Measurements from ENCODE around the gene AKR1B15.
"Not testable (repeated sequence)": the region's sequence is repeated elsewhere in the genome, so short reads cannot be mapped to it uniquely, and the experiment has no call there.

AKR1B15 gene

GRCh38 chr7:134535272-134535918 lies 13.5 kb upstream of the AKR1B15 start:
- no CpG with 5 or more reads among the region's 3 CpGs for WGBS, 2 donors (ENCODE audit: extremely low coverage in 2 of 2, insufficient read length in 2 of 2, insufficient replicate concordance in 1 of 2)
- H2AFZ ChIP-seq (ENCODE audit: low read length), result no peak overlapping the region
- H3K23ac ChIP-seq (ENCODE audit: low read depth, low read length, poor library complexity), result no peak overlapping the region
- no peak overlapping the region for H4K8ac ChIP-seq (ENCODE audit: low read depth, low read length)
- no peak overlapping the region for H2BK5ac ChIP-seq (ENCODE audit: low read length)
- peaks cover 0 to 14% (median 0%) of the 10 kb centered on the region in 3 experiments for H3K27me3 ChIP-seq (ENCODE audit: control insufficient read depth in 3 of 3, insufficient read depth in 3 of 3, low read depth in 1 of 3, low read length in 3 of 3)
- no peak overlapping the region for H3K9ac ChIP-seq (ENCODE audit: low read depth, low read length, poor library complexity)
- H2BK15ac ChIP-seq (ENCODE audit: low read length), result no peak overlapping the region
- no peak overlapping the region for H3K14ac ChIP-seq (ENCODE audit: low read length)
- H2BK12ac ChIP-seq (ENCODE audit: low read length), result no peak overlapping the region
- no peak overlapping the region for H4K91ac ChIP-seq (ENCODE audit: low read depth, low read length, poor library complexity)
- H3K4me1 ChIP-seq (ENCODE audit: control insufficient read depth in 2 of 2, insufficient read depth in 1 of 2, low read depth in 1 of 2, low read length in 2 of 2), result no peaks in the 10 kb centered on the region
- H2BK120ac ChIP-seq (ENCODE audit: low read depth, low read length), result no peak overlapping the region
- no peak overlapping the region for H3K18ac ChIP-seq (ENCODE audit: low read length)
- H3K9me3 ChIP-seq (replicated peaks in 1 of 2; ENCODE audit: control insufficient read depth in 2 of 2, insufficient read depth in 1 of 2, low read depth in 1 of 2, low read length in 2 of 2), result no peaks in the 10 kb centered on the region
- H3K4me2 ChIP-seq (ENCODE audit: insufficient read depth, low read length, poor library complexity, severe bottlenecking), result no peak overlapping the region
- H3K27ac ChIP-seq (replicated peaks; ENCODE audit: low read length), result no peak overlapping the region
- DNase-seq (ENCODE audit: low spot score), result no peak
- no peaks in the 10 kb centered on the region for H3K79me1 ChIP-seq (ENCODE audit: low read depth, low read length)
- H3K4me3 ChIP-seq (ENCODE audit: low read length in 2 of 2), result no peak overlapping the region
- H2AK5ac ChIP-seq (ENCODE audit: low read depth, low read length), result no peak overlapping the region
- no peak overlapping the region for H3K4ac ChIP-seq (ENCODE audit: low read length)
- H3K36me3 ChIP-seq (replicated peaks in 1 of 2; ENCODE audit: control insufficient read depth in 2 of 2, insufficient read depth in 2 of 2, low read length in 2 of 2), result no peaks in the 10 kb centered on the region

GRCh38 chr7:134535919-134536299 lies 13.0 kb upstream of the AKR1B15 start:
- no CpG with 5 or more reads among the region's 3 CpGs for WGBS, 2 donors (ENCODE audit: extremely low coverage in 2 of 2, insufficient read length in 2 of 2, insufficient replicate concordance in 1 of 2)
- Histone ChIP-seq H2BK5ac (ENCODE audit: low read length) (no peak overlapping the region), H2AFZ (ENCODE audit: low read length) (no peak overlapping the region), H4K8ac (ENCODE audit: low read depth, low read length) (no peak overlapping the region), H4K91ac (ENCODE audit: low read depth, low read length, poor library complexity) (no peak overlapping the region), H3K4me3 (ENCODE audit: low read length in 2 of 2) (no peak overlapping the region), H2BK12ac (ENCODE audit: low read length) (no peak overlapping the region), H3K18ac (ENCODE audit: low read length) (no peak overlapping the region), H3K79me1 (ENCODE audit: low read depth, low read length) (no peaks in the 10 kb centered on the region), H3K9me3 (replicated peaks in 1 of 2; ENCODE audit: control insufficient read depth in 2 of 2, insufficient read depth in 1 of 2, low read depth in 1 of 2, low read length in 2 of 2) (no peaks in the 10 kb centered on the region), H2BK15ac (ENCODE audit: low read length) (no peak overlapping the region), H3K14ac (ENCODE audit: low read length) (no peak overlapping the region), H3K27me3 (ENCODE audit: control insufficient read depth in 3 of 3, insufficient read depth in 3 of 3, low read depth in 1 of 3, low read length in 3 of 3) (peaks cover 0 to 11% (median 0%) of the 10 kb centered on the region in 3 experiments), H3K4me1 (ENCODE audit: control insufficient read depth in 2 of 2, insufficient read depth in 1 of 2, low read depth in 1 of 2, low read length in 2 of 2) (no peaks in the 10 kb centered on the region), H3K36me3 (replicated peaks in 1 of 2; ENCODE audit: control insufficient read depth in 2 of 2, insufficient read depth in 2 of 2, low read length in 2 of 2) (no peaks in the 10 kb centered on the region), H3K9ac (ENCODE audit: low read depth, low read length, poor library complexity) (no peak overlapping the region), H3K4me2 (ENCODE audit: insufficient read depth, low read length, poor library complexity, severe bottlenecking) (no peak overlapping the region), H3K4ac (ENCODE audit: low read length) (no peak overlapping the region), H2BK120ac (ENCODE audit: low read depth, low read length) (no peak overlapping the region), H3K27ac (replicated peaks; ENCODE audit: low read length) (no peak overlapping the region), H2AK5ac (ENCODE audit: low read depth, low read length) (no peak overlapping the region), H3K23ac (ENCODE audit: low read depth, low read length, poor library complexity) (no peak overlapping the region)
- no peak for DNase-seq (ENCODE audit: low spot score)

GRCh38 chr7:134536558-134536957 lies 12.4 kb upstream of the AKR1B15 start:
- H3K79me1 ChIP-seq (ENCODE audit: low read depth, low read length); H3K4ac ChIP-seq (ENCODE audit: low read length); H3K23ac ChIP-seq (ENCODE audit: low read depth, low read length, poor library complexity); H3K4me2 ChIP-seq (ENCODE audit: insufficient read depth, low read length, poor library complexity, severe bottlenecking); H3K27ac ChIP-seq (replicated peaks; ENCODE audit: low read length); H3K36me3 ChIP-seq (replicated peaks in 1 of 2; ENCODE audit: control insufficient read depth in 2 of 2, insufficient read depth in 2 of 2, low read length in 2 of 2); H3K9me3 ChIP-seq (replicated peaks in 1 of 2; ENCODE audit: control insufficient read depth in 2 of 2, insufficient read depth in 1 of 2, low read depth in 1 of 2, low read length in 2 of 2); H3K18ac ChIP-seq (ENCODE audit: low read length); H2BK12ac ChIP-seq (ENCODE audit: low read length); DNase-seq (ENCODE audit: low spot score); H3K14ac ChIP-seq (ENCODE audit: low read length); H2AK5ac ChIP-seq (ENCODE audit: low read depth, low read length); H4K8ac ChIP-seq (ENCODE audit: low read depth, low read length); H3K4me3 ChIP-seq (ENCODE audit: low read length in 2 of 2); H2BK120ac ChIP-seq (ENCODE audit: low read depth, low read length); H3K4me1 ChIP-seq (ENCODE audit: control insufficient read depth in 2 of 2, insufficient read depth in 1 of 2, low read depth in 1 of 2, low read length in 2 of 2); H2BK15ac ChIP-seq (ENCODE audit: low read length); H4K91ac ChIP-seq (ENCODE audit: low read depth, low read length, poor library complexity); H2BK5ac ChIP-seq (ENCODE audit: low read length); H2AFZ ChIP-seq (ENCODE audit: low read length); H3K9ac ChIP-seq (ENCODE audit: low read depth, low read length, poor library complexity): not testable (repeated sequence)
- WGBS, 2 donors (ENCODE audit: extremely low coverage in 2 of 2, insufficient read length in 2 of 2, insufficient replicate concordance in 1 of 2), result no CpG with 5 or more reads among the region's 3 CpGs
- H3K27me3 ChIP-seq (ENCODE audit: control insufficient read depth in 3 of 3, insufficient read depth in 3 of 3, low read depth in 1 of 3, low read length in 3 of 3), result peaks cover 0 to 17% (median 0%) of the 10 kb centered on the region in 3 experiments

- H2BK15ac ChIP-seq (ENCODE audit: low read length); H3K79me1 ChIP-seq (ENCODE audit: low read depth, low read length); H2BK12ac ChIP-seq (ENCODE audit: low read length); H3K4me2 ChIP-seq (ENCODE audit: insufficient read depth, low read length, poor library complexity, severe bottlenecking); H2BK5ac ChIP-seq (ENCODE audit: low read length); H3K9ac ChIP-seq (ENCODE audit: low read depth, low read length, poor library complexity); H2AFZ ChIP-seq (ENCODE audit: low read length); H4K91ac ChIP-seq (ENCODE audit: low read depth, low read length, poor library complexity); H3K18ac ChIP-seq (ENCODE audit: low read length); H3K36me3 ChIP-seq (replicated peaks in 1 of 2; ENCODE audit: control insufficient read depth in 2 of 2, insufficient read depth in 2 of 2, low read length in 2 of 2); H2BK120ac ChIP-seq (ENCODE audit: low read depth, low read length); H2AK5ac ChIP-seq (ENCODE audit: low read depth, low read length); DNase-seq (ENCODE audit: low spot score); H3K14ac ChIP-seq (ENCODE audit: low read length); H4K8ac ChIP-seq (ENCODE audit: low read depth, low read length); H3K9me3 ChIP-seq (replicated peaks in 1 of 2; ENCODE audit: control insufficient read depth in 2 of 2, insufficient read depth in 1 of 2, low read depth in 1 of 2, low read length in 2 of 2); H3K4me3 ChIP-seq (ENCODE audit: low read length in 2 of 2); H3K4ac ChIP-seq (ENCODE audit: low read length); H3K27ac ChIP-seq (replicated peaks; ENCODE audit: low read length); H3K4me1 ChIP-seq (ENCODE audit: control insufficient read depth in 2 of 2, insufficient read depth in 1 of 2, low read depth in 1 of 2, low read length in 2 of 2); H3K23ac ChIP-seq (ENCODE audit: low read depth, low read length, poor library complexity): not testable (repeated sequence)
- H3K27me3 ChIP-seq (ENCODE audit: control insufficient read depth in 3 of 3, insufficient read depth in 3 of 3, low read depth in 1 of 3, low read length in 3 of 3), result peaks cover 0 to 19% (median 0%) of the 10 kb centered on the region in 3 experiments
- no CpG with 5 or more reads among the region's 5 CpGs for WGBS, 2 donors (ENCODE audit: extremely low coverage in 2 of 2, insufficient read length in 2 of 2, insufficient replicate concordance in 1 of 2)
These were observed 11.6 kb upstream of the AKR1B15 start for GRCh38 chr7:134537273-134537781.

All from neuronal stem cell (in vitro differentiated cells).